ENCODE measurements around the gene STAP1. TPM values are rescaled to one million over a fixed set of nuclear protein-coding genes. Genes with fewer than 3 reads are reported as not detected.

STAP1 gene
- total RNA-seq, 1 experiment from 2014 or later, result not detected

DNA sequence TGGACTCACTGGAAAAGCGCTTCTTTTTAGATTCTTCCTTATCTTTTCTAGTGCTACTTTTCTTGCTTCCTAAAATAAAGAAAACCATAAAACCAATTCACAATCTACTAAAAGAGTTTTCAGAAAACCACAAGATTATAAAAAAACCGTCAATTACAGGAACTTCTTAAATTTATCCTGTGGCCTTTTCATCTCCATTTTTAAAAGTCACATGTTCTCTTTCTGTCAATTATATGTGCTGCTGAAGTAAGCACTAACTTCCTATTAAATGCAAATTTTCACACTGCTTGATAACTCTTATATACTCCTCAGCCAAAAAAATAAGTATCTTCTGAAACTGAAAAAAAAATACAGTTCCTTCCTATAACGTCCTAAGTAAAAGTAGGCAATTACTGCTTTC lies 46.0 kb upstream of the STAP1 start:
- no peak overlapping the region for H3K14ac ChIP-seq (ENCODE audit: insufficient read depth, low read length)
- no peaks in the 10 kb centered on the region for H3K23me2 ChIP-seq (ENCODE audit: insufficient read length, low read depth, low read length, poor library complexity, severe bottlenecking)
- no peak overlapping the region for H3K27ac ChIP-seq (ENCODE audit: insufficient read length, low read depth, low read length)
- no peak overlapping the region for H3K4me3 Mint-ChIP-seq
- no peak overlapping the region for H3K4me2 ChIP-seq (ENCODE audit: insufficient read depth, insufficient read length, low read length)
- H2BK12ac ChIP-seq (ENCODE audit: insufficient read length, low read depth, low read length), result no peak overlapping the region
- no peak overlapping the region for H2AFZ ChIP-seq (ENCODE audit: low read length)
- H3K27ac Mint-ChIP-seq, result no peak overlapping the region; a peak in 1 of 7 replicates
- no peak overlapping the region for H4K5ac ChIP-seq (ENCODE audit: insufficient read length, low read depth, low read length)
- TF ChIP-seq, protein P1, sequence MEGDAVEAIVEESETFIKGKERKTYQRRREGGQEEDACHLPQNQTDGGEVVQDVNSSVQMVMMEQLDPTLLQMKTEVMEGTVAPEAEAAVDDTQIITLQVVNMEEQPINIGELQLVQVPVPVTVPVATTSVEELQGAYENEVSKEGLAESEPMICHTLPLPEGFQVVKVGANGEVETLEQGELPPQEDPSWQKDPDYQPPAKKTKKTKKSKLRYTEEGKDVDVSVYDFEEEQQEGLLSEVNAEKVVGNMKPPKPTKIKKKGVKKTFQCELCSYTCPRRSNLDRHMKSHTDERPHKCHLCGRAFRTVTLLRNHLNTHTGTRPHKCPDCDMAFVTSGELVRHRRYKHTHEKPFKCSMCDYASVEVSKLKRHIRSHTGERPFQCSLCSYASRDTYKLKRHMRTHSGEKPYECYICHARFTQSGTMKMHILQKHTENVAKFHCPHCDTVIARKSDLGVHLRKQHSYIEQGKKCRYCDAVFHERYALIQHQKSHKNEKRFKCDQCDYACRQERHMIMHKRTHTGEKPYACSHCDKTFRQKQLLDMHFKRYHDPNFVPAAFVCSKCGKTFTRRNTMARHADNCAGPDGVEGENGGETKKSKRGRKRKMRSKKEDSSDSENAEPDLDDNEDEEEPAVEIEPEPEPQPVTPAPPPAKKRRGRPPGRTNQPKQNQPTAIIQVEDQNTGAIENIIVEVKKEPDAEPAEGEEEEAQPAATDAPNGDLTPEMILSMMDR (conservative IDR thresholded peaks at IDR 0.05), result no peak
- no peak overlapping the region for H2AK5ac ChIP-seq (ENCODE audit: insufficient read length, low read length)
- no peaks in the 10 kb centered on the region for H3K9me3 Mint-ChIP-seq
- H3T11ph ChIP-seq (ENCODE audit: low read length), result no peak overlapping the region
- no peaks in the 10 kb centered on the region for H3K79me2 ChIP-seq (ENCODE audit: insufficient read depth, low read length)
- no peak overlapping the region for H4K91ac ChIP-seq (ENCODE audit: insufficient read length, low read depth, low read length)
- H2BK20ac ChIP-seq (ENCODE audit: low read depth, low read length, poor library complexity, severe bottlenecking), result no peak overlapping the region
- WGBS (ENCODE audit: extremely low coverage, insufficient read length, low lambda C conversion rate), result no CpG with 5 or more reads among the region's 3 CpGs
- H3K4me1 Mint-ChIP-seq, result no peaks in the 10 kb centered on the region
- H3K4me1 ChIP-seq (ENCODE audit: insufficient read depth, low read length), result no peaks in the 10 kb centered on the region
- H3K23ac ChIP-seq (ENCODE audit: insufficient read length, low read depth, low read length), result no peak overlapping the region
- no peak overlapping the region for H2BK120ac ChIP-seq (ENCODE audit: low read depth, low read length, poor library complexity, severe bottlenecking)
- H3K27me3 ChIP-seq (ENCODE audit: insufficient read depth, low read length), result no peaks in the 10 kb centered on the region
- H2BK15ac ChIP-seq (ENCODE audit: low read depth, low read length), result no peak overlapping the region
- no peak overlapping the region for H3K56ac ChIP-seq (ENCODE audit: insufficient read length, low read depth, low read length)
- H4K20me1 ChIP-seq (ENCODE audit: control insufficient read depth, insufficient read depth, insufficient read length), result no peaks in the 10 kb centered on the region
- no peaks in the 10 kb centered on the region for H3K9me3 ChIP-seq (ENCODE audit: control insufficient read depth, low read depth, low read length)
- peaks cover 4 to 48% (median 36%) of the 10 kb centered on the region in 3 experiments; a peak in 6 of 7 replicates for H3K36me3 Mint-ChIP-seq (ENCODE audit: insufficient read depth in 1 of 3, low read depth in 3 of 3)
- H3K9ac ChIP-seq (ENCODE audit: extremely low read depth, insufficient read length, low read length), result no peak overlapping the region
- no peaks in the 10 kb centered on the region for H3K27me3 Mint-ChIP-seq (ENCODE audit: low read depth)
- DNase-seq, result no peak
- H3K79me1 ChIP-seq (ENCODE audit: insufficient read depth, low read depth, low read length, poor library complexity, severe bottlenecking), result no peaks in the 10 kb centered on the region
- H3K4ac ChIP-seq (ENCODE audit: low read depth, low read length), result no peak overlapping the region
- no peak overlapping the region for H4K8ac ChIP-seq (replicated peaks; ENCODE audit: insufficient read length, low read depth, low read length)
- no peak overlapping the region for H3K18ac ChIP-seq (ENCODE audit: insufficient read length, low read depth, low read length)
- H2BK5ac ChIP-seq (ENCODE audit: insufficient read length, low read length), result no peak overlapping the region
